Measurements from ENCODE around the gene EIF5. TPM values are rescaled to one million over a fixed set of nuclear protein-coding genes. Genes with fewer than 3 reads are reported as not detected.

EIF5 gene
- total and polyA plus RNA-seq, 2 of the 8 experiments (the other 6 are each of a cell fraction or from before 2014, with no cell fraction given) = 179 to 323 TPM

DNA sequence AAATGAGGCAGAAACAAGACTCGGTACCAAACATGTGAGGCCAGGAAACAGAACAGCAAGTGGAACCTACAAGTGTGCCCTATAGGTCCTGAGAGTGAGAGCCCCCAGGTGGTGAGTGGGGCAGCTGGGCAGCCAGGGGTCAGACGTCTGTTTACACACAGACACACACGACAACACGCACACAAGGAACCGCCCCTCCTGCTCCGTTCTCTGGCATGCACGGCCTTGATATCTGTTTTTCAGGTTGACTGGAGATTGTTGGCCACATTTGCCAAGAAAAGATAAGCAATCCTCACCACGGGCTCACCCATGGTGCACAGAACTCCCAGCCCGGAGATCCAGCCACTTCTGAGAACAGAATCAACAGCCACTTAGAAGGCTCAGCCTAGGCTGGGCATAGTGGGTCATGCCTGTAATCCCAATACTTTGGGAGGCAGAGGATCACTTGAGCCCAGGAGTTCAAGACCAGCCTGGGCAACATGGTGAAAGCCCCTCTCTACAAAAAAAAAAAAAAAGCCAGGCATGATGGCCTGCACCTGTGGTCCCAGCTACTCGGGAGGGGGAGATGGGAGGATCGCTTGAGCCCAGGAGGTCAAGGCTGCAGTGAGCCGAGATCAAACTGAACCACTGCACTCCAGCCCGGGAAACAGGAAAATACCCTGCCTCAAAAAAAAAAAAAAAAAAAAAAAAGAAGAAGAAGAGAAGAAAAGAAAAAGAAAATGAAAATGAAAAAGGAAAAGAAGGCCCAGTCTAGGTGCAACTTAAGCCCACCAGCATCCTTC, 19.4 kb upstream of the EIF5 start:
- TF ChIP-seq, protein P1, sequence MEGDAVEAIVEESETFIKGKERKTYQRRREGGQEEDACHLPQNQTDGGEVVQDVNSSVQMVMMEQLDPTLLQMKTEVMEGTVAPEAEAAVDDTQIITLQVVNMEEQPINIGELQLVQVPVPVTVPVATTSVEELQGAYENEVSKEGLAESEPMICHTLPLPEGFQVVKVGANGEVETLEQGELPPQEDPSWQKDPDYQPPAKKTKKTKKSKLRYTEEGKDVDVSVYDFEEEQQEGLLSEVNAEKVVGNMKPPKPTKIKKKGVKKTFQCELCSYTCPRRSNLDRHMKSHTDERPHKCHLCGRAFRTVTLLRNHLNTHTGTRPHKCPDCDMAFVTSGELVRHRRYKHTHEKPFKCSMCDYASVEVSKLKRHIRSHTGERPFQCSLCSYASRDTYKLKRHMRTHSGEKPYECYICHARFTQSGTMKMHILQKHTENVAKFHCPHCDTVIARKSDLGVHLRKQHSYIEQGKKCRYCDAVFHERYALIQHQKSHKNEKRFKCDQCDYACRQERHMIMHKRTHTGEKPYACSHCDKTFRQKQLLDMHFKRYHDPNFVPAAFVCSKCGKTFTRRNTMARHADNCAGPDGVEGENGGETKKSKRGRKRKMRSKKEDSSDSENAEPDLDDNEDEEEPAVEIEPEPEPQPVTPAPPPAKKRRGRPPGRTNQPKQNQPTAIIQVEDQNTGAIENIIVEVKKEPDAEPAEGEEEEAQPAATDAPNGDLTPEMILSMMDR (IDR thresholded peaks at IDR 0.05; ENCODE audit: control extremely low read depth in 1 of 3, insufficient read depth in 1 of 3, low read depth in 1 of 3, low read length in 3 of 3) = peak in 1 of 3 experiments; percentile 16; a peak in 1 of 4 replicates
- no peak for TF ChIP-seq JUND (IDR thresholded peaks at IDR 0.05; ENCODE audit: low read length)
- H3K4ac ChIP-seq (replicated peaks; ENCODE audit: insufficient read length, low read depth, low read length) = no peak overlapping the region
- no peak overlapping the region for H3K23ac ChIP-seq (ENCODE audit: insufficient read length)
- H3K4me3 ChIP-seq (ENCODE audit: extremely low read depth in 1 of 4, insufficient read depth in 2 of 4, low read depth in 3 of 4, low read length in 4 of 4) = no peak overlapping the region
- H2BK120ac ChIP-seq (replicated peaks; ENCODE audit: low read depth, low read length) = no peak overlapping the region
- H3K23me2 ChIP-seq (ENCODE audit: low read depth, low read length) = no peaks in the 10 kb centered on the region
- 85% methylated on average over 12 of the region's 13 CpGs; no CpG with 5 or more reads in 1 of the 2 experiments for WGBS, 2 experiments (ENCODE audit: extremely low coverage in 1 of 2, insufficient coverage in 1 of 2, insufficient read length in 1 of 2, insufficient replicate concordance in 2 of 2, low coverage in 1 of 2, low lambda C conversion rate in 2 of 2, missing lambda C conversion rate in 1 of 2)
- H3K9ac ChIP-seq (replicated peaks in 1 of 4; ENCODE audit: extremely low read depth in 1 of 4, low read depth in 3 of 4, low read length in 3 of 4) = no peak overlapping the region
- H4K8ac ChIP-seq (ENCODE audit: extremely low read depth, insufficient read depth, low read length) = no peak overlapping the region
- H3K27ac ChIP-seq (ENCODE audit: low read depth, low read length) = no peak overlapping the region
- H2BK20ac ChIP-seq (ENCODE audit: low read length) = no peak overlapping the region
- no peak overlapping the region for H2AK5ac ChIP-seq (ENCODE audit: low read depth, low read length)
- H3K56ac ChIP-seq (replicated peaks; ENCODE audit: insufficient read length, low read depth, low read length) = no peak overlapping the region
- no peak overlapping the region for H3K4me2 ChIP-seq (ENCODE audit: insufficient read depth in 1 of 2, low read depth in 2 of 2, low read length in 2 of 2)
- no peaks in the 10 kb centered on the region for H3K79me2 ChIP-seq (ENCODE audit: control insufficient read depth in 1 of 2, insufficient read depth in 2 of 2, low read length in 2 of 2)
- no peaks in the 10 kb centered on the region for H4K20me1 ChIP-seq (replicated peaks in 1 of 2; ENCODE audit: control insufficient read depth in 1 of 2, insufficient read depth in 2 of 2, low read length in 2 of 2)
- POLR2A ChIA-PET (ENCODE audit: partially characterized antibody) = interaction anchor here (6.0 to 15.8 kb wide), 2 partner anchors 20 to 26 kb away, joined by 37 to 229 read pairs; partner anchors contain the start of gene EIF5
- H3K14ac ChIP-seq (ENCODE audit: insufficient read length) = no peak overlapping the region
- DNase-seq (ENCODE audit: low read depth in 1 of 2, low spot score in 2 of 2) (no peak), FAIRE-seq (no peak)
- H2AFZ ChIP-seq (ENCODE audit: low read length) = peak overlapping the region; percentile 23; the same call in 1 of the 2 replicates
- peaks cover 4 to 17% (median 9%) of the 10 kb centered on the region in 4 experiments for H3K4me1 ChIP-seq (replicated peaks in 1 of 4; ENCODE audit: control insufficient read depth in 3 of 4, insufficient read depth in 4 of 4, low read length in 3 of 4)
- H3K79me1 ChIP-seq (ENCODE audit: low read depth, low read length) = no peaks in the 10 kb centered on the region
- CTCF ChIA-PET (ENCODE audit: partially characterized antibody) = interaction anchor here (1.0 to 1.2 kb wide), 2 partner anchors 16 to 23 kb away, joined by 3 to 4 read pairs; no protein-coding TSS in a partner anchor
- no peak overlapping the region for H4K5ac ChIP-seq (ENCODE audit: insufficient read length, low read depth, low read length)
- H3K27me3 ChIP-seq (replicated peaks in 1 of 4; ENCODE audit: control insufficient read depth in 3 of 4, extremely low read depth in 1 of 4, insufficient read depth in 3 of 4, low read length in 3 of 4) = no peaks in the 10 kb centered on the region
- H2BK5ac ChIP-seq (ENCODE audit: low read depth, low read length) = no peak overlapping the region
- H2BK12ac ChIP-seq (ENCODE audit: low read depth, low read length) = peak overlapping the region; percentile 87; the same call in 1 of the 2 replicates
- no peak overlapping the region for H4K91ac ChIP-seq (replicated peaks; ENCODE audit: insufficient read length, low read length)
- H3K18ac ChIP-seq (ENCODE audit: extremely low read depth, low read length) = no peak overlapping the region
- no peaks in the 10 kb centered on the region for H3K9me3 ChIP-seq (ENCODE audit: insufficient read depth in 2 of 2, low read depth in 1 of 2, low read length in 1 of 2)
- H3K36me3 ChIP-seq (ENCODE audit: control insufficient read depth in 2 of 4, insufficient read depth in 4 of 4, low read length in 3 of 4) = no peaks in the 10 kb centered on the region
- no peak overlapping the region for H2BK15ac ChIP-seq (ENCODE audit: low read length)
